CD1c-positive myeloid dendritic cell (primary cell): ENCODE measurements around the gene CTNND2.
A peak's percentile ranks its signal among the peaks of the same experiment; 100 is the strongest.
"Not testable (repeated sequence)": the region's sequence is repeated elsewhere in the genome, so short reads cannot be mapped to it uniquely, and the experiment has no call there.

Experiments
- DNase-seq: peaks from one replicate; pipeline ENCODE4 v3.0.0-alpha.2; 2016; ENCODE audit errors: extremely low spot score

CTNND2 gene

DNA sequence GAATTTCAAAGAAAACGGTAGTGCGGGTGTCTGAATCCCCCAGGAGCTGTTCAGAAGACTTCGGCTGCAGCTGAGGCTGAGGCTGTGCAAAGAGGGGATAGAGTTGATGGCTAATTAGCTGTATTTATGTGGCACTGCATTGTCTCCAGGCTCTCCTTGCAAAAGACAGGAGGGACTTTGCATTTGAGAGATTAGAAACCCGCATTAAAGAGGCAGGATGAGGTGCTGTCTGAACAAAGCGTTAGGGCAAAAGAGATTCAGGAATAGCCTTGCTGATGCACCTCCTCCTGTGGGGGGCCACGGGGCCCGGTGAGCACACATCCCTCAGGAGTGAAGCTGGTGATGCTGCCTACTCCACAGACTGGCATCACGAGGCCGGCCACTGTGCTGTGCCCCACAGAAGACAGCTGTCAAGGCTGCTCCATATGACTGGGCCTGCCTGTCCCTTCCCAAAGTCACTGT, 799.6 kb downstream of the CTNND2 start:
- no peak for DNase-seq

DNA sequence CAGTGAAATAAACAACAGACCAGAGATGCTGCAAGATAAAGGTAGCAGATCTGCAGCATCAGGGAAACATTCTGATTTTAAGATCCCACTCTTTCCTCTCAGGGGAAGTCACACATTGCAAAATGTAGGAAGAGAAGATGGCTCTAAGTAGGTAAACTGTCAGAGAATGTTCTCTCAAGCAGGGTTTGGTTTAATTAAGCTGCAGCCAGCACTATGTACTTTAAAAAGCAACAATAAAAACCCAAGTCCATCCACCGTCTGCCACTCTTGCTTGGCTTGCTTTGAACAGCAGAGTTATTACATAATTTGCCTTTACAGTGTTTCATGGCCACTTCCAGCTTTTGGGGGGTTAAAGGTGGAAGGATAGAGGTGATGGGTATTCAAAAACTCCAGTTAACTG, 800.0 kb downstream of the CTNND2 start:
- DNase-seq, result no peak

- DNase-seq, result no peak
Measured at GRCh38 chr5:11084111-11084510, 820.1 kb downstream of the CTNND2 start.

DNA sequence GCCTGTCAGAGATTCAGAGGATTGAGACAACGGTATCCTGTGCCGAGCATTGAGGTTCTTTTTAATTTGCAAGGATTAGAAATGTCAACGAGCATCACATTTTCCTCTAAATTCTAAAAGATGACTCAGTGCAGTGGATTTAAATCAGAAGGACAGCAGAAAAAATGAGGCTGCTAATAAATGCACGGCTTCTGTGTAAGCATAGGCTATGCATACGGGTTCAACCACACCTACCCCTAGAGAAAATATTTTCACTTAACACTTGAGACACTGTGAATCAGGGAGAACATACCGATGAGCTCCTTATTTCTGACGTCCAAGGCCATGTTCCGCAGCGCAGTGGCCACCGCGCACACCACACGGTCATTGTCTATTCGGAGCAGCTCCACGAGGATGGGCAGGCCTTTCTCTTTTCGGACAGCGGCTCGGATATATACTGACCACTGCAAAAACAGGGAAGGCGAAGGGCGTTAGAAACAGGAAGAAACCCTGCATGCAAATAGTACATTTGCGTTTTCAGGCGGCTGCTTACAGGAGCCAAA, 821.8 kb downstream of the CTNND2 start:
- DNase-seq, result no peak

DNA sequence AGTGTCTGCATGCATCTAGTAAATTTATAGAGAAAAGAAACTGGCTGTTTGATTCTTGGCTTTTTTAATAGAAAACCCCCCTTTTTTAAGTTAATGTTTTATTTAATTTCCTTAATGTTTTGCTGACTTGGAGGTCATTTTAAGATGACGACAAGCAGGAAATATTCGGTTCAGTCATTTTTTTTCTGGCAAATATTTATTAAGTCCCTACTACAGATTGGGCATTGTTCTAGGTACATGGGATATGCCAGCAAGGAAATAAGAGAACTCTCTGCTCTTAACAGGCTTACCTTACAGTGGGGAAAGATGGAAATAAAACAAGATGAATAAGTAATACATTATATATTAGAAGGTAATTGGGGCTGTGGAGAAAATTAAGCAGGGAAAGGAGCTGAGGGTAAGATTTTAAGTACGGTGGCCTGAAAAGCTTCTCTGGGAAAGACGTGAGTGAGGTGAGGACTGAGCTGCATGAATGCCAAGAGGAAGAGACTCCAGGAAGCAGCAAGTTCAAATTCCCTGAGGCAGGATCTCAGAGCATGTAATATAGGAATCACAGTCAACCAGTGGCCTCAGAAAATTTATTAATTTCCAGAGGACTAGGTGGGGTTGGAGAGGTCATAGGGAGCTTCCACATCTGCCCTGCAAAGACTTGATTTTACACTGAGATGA, 827.2 kb downstream of the CTNND2 start:
- DNase-seq, result no peak

DNA sequence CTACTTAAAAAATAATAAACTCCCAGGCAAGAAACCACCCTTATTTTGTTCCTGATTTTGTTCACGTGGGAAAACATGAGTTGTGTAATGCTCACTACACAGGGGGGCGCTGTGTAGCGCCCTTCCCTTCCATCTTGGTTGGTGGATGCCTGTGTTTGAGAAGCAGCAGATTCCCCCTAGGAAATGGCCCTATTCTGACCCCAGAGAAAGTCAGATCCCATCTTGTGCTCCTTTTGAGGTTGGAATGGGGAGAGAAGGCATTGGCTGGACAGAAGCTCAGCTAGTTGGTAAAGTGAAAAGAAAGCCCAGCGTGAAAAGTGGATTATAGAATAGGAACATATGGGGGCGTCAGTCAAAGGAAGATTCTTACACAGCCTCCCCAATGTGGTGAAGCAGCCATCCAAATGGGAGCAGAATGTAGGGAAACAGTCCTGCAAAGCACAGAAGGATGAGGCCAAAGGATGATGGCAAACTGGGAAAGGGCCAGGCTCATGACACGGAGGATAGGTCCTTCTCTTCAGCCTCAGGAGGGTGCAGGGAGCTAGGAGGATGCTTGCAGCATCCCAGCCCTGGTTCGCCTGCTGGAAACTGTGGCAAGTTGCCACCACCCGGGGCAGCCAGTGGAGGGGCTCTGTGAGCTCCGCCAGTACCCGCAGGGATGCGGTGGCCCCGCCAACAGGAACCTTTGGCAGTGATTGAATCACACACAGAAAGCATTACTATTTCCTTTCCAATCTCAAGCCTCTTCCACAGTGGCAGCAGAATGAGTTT, 829.0 kb downstream of the CTNND2 start:
- no peak for DNase-seq

DNA sequence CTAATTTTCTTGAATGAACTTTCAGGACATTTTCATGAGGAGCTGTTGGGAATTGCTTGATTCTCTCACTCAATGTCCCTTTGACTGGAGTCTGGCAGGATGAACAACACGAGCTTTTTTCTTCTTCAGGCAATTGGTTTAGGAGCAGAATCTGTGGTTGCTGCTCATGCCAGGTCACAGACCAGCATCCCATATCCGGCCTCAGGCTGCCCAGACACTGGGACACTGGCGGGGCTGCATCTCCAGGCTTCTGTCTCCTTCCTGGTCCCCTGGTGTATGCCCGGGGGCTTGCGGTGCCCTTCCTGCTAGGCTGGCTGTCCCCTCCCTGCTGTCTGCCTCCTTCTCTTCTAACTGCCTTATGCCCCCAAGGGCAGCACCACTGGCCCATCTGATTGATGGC, 831.7 kb downstream of the CTNND2 start:
- no peak for DNase-seq

GRCh38 chr5:11072076-11072475, 832.2 kb downstream of the CTNND2 start:
- DNase-seq, result no peak

DNA sequence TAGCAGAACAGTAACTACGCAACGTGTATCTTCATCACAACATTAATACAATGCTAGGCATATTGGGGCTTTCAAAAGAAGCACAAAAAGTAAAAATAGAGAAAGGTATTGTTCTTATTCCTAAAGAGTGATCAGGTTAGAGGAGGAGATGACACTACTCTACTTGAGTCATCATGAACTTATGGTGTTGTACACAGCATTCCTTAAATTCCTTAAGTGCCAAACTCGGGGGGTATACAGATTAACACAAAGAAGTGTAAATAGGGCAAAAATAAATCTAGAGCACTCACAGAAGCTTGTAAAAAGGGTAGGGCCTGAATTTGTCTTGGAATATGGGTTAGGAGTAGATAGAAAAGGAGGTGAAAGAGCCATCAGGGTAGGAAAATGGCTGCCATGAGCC, 835.2 kb downstream of the CTNND2 start:
- no peak for DNase-seq

GRCh38 chr5:11065723-11066122, 838.5 kb downstream of the CTNND2 start:
- DNase-seq, result not testable (repeated sequence)

- no peak for DNase-seq
Measured at GRCh38 chr5:11064763-11065450, 839.3 kb downstream of the CTNND2 start.

GRCh38 chr5:11062397-11062796, 841.8 kb downstream of the CTNND2 start:
- no peak for DNase-seq

GRCh38 chr5:11056560-11056959, 847.7 kb downstream of the CTNND2 start:
- DNase-seq, result no peak

- no peak for DNase-seq
Measured at GRCh38 chr5:11054014-11054413, 850.2 kb downstream of the CTNND2 start.

DNA sequence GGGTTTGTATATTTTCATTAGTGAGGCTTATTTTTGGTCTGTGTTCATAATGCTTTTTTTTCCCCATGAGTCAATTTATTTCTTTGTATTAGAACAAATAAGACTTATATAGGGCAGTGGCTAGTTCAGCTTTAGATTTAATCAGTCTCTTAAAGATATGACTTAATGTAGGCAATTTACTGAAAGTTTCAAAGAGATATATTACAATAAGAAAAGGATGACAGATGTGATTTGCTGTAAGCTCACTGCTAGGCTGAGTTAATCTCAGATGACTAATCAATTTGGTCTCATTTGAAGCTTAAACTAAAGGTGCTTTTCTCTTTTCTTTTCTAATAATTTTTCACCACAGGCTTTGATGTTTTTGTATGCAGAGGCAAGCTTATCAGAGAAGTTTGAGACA, 851.4 kb downstream of the CTNND2 start:
- DNase-seq, result no peak

GRCh38 chr5:11050596-11051304, 853.5 kb downstream of the CTNND2 start:
- DNase-seq, result peak; percentile 2

DNA sequence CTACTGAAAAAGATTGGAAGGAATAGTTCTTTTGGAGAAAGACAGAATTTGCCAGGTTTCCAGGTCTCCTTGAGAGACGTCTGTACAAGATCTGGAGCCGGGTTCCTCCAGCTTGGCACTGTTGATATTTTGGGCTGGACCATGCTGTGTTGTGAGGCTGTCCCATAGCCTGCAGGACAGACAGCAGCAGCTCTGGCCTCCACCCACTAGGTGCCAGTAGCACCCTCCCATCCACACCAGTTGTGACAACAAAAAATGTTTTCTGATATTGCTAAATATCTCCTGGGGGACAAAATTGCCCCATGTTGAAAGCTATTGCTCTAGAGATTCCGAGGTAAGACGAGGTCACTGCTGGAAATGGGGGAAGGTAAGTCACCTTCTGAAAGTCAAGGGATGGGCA, 855.5 kb downstream of the CTNND2 start:
- no peak for DNase-seq

DNA sequence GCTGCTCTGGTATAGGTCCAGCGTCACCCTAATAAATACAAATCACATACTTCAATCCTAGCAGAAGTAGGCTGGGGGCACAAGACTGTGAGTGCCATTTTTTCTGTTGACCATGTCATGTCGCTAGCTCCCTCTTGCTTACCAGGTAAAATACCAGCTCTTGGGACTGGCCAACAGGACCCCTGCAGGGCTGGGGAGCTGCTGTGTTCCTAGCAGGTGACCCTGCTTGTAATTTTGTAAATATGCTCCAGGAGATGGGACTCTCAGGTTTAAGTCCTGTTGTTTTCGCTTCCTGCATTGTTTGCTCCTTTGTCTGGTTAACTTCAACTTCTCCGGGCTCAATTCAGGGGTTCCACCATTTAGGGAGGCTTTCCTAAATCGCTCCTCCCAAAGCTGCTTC, 856.6 kb downstream of the CTNND2 start:
- no peak for DNase-seq

- no peak for DNase-seq
Measured at GRCh38 chr5:11047030-11047429, 857.2 kb downstream of the CTNND2 start.

DNA sequence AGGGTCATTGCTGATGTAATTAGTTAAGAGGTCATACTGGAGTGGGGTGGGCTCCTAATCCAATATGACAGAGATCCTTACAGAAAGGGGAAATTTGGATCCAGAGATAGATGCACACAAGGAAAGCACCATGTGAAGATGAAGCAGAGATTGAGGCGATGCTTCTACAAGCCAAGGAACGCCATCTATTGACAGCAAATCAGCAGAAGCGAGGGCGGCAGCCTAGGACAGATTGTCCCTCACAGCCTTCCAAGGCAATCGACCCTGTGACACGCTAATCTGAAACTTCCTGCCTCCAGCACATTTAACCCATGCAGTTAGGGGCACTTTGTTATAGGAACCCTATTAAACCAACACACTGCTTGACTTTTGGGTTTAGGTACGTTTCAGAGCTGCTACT, 858.1 kb downstream of the CTNND2 start:
- no peak for DNase-seq

GRCh38 chr5:11045411-11045810, 858.8 kb downstream of the CTNND2 start:
- no peak for DNase-seq

- DNase-seq, result no peak
Measured at GRCh38 chr5:11044581-11044980, 859.7 kb downstream of the CTNND2 start.
